Endodermal cell (in vitro differentiated cells): Measurements from ENCODE around the gene MYG1. TPM values are rescaled to one million over a fixed set of nuclear protein-coding genes. Genes with fewer than 3 reads are reported as not detected.
A peak's percentile ranks its signal among the peaks of the same experiment; 100 is the strongest.

Experiments
- DNase-seq: peaks from one replicate; pipeline ENCODE4 v3.0.0-alpha.2; 2017
- H3K27ac ChIP-seq: 2 replicates; pipeline ENCODE4 v1.5.1; 2013; ENCODE audit warnings: mild to moderate bottlenecking, low read depth, low read length, moderate library complexity
- H3K27me3 ChIP-seq: 2 replicates; pipeline ENCODE4 v1.6.1; 2013; ENCODE audit warnings: mild to moderate bottlenecking, low read length, moderate library complexity; ENCODE audit not compliant: insufficient read depth, control insufficient read depth, poor library complexity, severe bottlenecking
- H3K36me3 ChIP-seq: 2 replicates; pipeline ENCODE4 v1.7.0; 2013; ENCODE audit warnings: mild to moderate bottlenecking, low read length, moderate library complexity; ENCODE audit not compliant: control insufficient read depth, insufficient read depth
- H3K4me1 ChIP-seq: one replicate; pipeline ENCODE4 v1.7.0; 2013; ENCODE audit warnings: low read length; ENCODE audit not compliant: control insufficient read depth, insufficient read depth
- H3K4me3 ChIP-seq: 2 replicates; pipeline ENCODE4 v1.5.1; 2013; ENCODE audit warnings: mild to moderate bottlenecking, low read length, moderate library complexity
- H3K9ac ChIP-seq: 2 replicates; pipeline ENCODE4 v1.6.1; 2013; ENCODE audit warnings: mild to moderate bottlenecking, low read length, moderate library complexity; ENCODE audit not compliant: poor library complexity, severe bottlenecking; ENCODE audit errors: extremely low read depth
- H3K9me3 ChIP-seq: 2 replicates; pipeline ENCODE4 v1.6.1; 2013; ENCODE audit warnings: mild to moderate bottlenecking, low read length, moderate library complexity; ENCODE audit not compliant: control insufficient read depth
- H3K27ac Mint-ChIP-seq: 2 replicates; pipeline ENCODE4 v1.8.0; 2020; ENCODE audit warnings: mixed read lengths
- H3K27me3 Mint-ChIP-seq: 2 replicates; pipeline ENCODE4 v1.8.0; 2021; ENCODE audit warnings: mild to moderate bottlenecking, mixed read lengths; ENCODE audit not compliant: insufficient read depth
- H3K36me3 Mint-ChIP-seq: 2 replicates; pipeline ENCODE4 v1.8.0; 2020; ENCODE audit warnings: low read depth, mixed read lengths
- H3K4me1 Mint-ChIP-seq: 2 replicates; pipeline ENCODE4 v1.8.0; 2020; ENCODE audit warnings: mixed read lengths
- H3K4me3 Mint-ChIP-seq: 2 replicates; pipeline ENCODE4 v1.8.0; 2020; ENCODE audit warnings: mild to moderate bottlenecking, moderate library complexity, mixed read lengths
- H3K9me3 Mint-ChIP-seq: 2 replicates; pipeline ENCODE4 v1.8.0; 2020; ENCODE audit warnings: mild to moderate bottlenecking, mixed read lengths
- CTCF ChIP-seq: fragments of 200-600 bp; sonication (generic); conservative IDR thresholded peaks from 2 replicates; pipeline ENCODE4 v1.5.0; 2021; ENCODE audit warnings: antibody characterized with exemption, mild to moderate bottlenecking
- WGBS, 2 experiments: methylation state at CpG; one replicate each; pipeline versions ENCODE4 v1.1.5 to v1.1.7; 2013; ENCODE audit warnings: missing lambda C conversion rate in 2 of 2, mixed read lengths in 1 of 2; ENCODE audit not compliant: insufficient coverage in 1 of 2, insufficient read length in 1 of 2; 5-methylcytosine and 5-hydroxymethylcytosine counted together
- total RNA-seq, 2 donors: library from RNA; stranded (reverse); fragmentation: NEBNext Ultra II Directional in 1 of 2; extraction: Animal tissue kit (Norgen Biotek cat#: 25700) in 1 of 2; gene quantifications; 2 replicates in 1 of 2; 3 replicates in 1 of 2; pipeline ENCODE4 v1.2.1, GENCODE V29; 2021

The MYG1 gene
- total RNA-seq, 2 donors from 2014 or later, result 55.3 to 74.2 TPM

- Histone ChIP-seq H3K36me3 (peaks cover 65% of the 10 kb centered on the region), H3K27me3 (no peaks in the 10 kb centered on the region), H3K9ac (no peak overlapping the region), H3K27ac (no peak overlapping the region), H3K9me3 (no peaks in the 10 kb centered on the region), H3K4me1 (no peaks in the 10 kb centered on the region), H3K4me3 (no peak overlapping the region)
- TF ChIP-seq CTCF, result no peak
- no peaks in the 10 kb centered on the region for H3K9me3 Mint-ChIP-seq
- H3K27ac Mint-ChIP-seq, result no peak overlapping the region
- WGBS, 2 experiments, result 80 to 94% methylated on average over 1 to 2 of the region's 3 CpGs
- no peaks in the 10 kb centered on the region for H3K4me1 Mint-ChIP-seq
- H3K27me3 Mint-ChIP-seq, result no peaks in the 10 kb centered on the region
- H3K36me3 Mint-ChIP-seq, result peaks cover 58% of the 10 kb centered on the region
- DNase-seq, result no peak
- H3K4me3 Mint-ChIP-seq, result no peak overlapping the region
Observed at GRCh38 chr12:53313996-53314395, 14.5 kb downstream of the MYG1 start.

- peaks cover 20% of the 10 kb centered on the region for H3K27me3 Mint-ChIP-seq
- Histone ChIP-seq H3K9ac (peak overlapping the region; percentile 76), H3K4me1 (peaks cover 10% of the 10 kb centered on the region), H3K36me3 (peaks cover 24% of the 10 kb centered on the region), H3K27me3 (no peaks in the 10 kb centered on the region), H3K27ac (no peak overlapping the region), H3K4me3 (peak overlapping the region; percentile 94), H3K9me3 (no peaks in the 10 kb centered on the region)
- peaks cover 18% of the 10 kb centered on the region for H3K4me1 Mint-ChIP-seq
- 60 to 69% methylated on average over 6 to 10 of the region's 10 CpGs for WGBS, 2 experiments
- H3K9me3 Mint-ChIP-seq, result no peaks in the 10 kb centered on the region
- peak overlapping the region; percentile 77 for H3K4me3 Mint-ChIP-seq
- no peak for TF ChIP-seq CTCF
- H3K36me3 Mint-ChIP-seq, result peaks cover 22% of the 10 kb centered on the region
- peak overlapping the region; percentile 99 for H3K27ac Mint-ChIP-seq
- DNase-seq, result no peak
Observed at GRCh38 chr12:53320352-53321195, 21.1 kb downstream of the MYG1 start.

GRCh38 chr12:53324113-53324778 lies 24.8 kb downstream of the MYG1 start:
- Histone ChIP-seq H3K4me3 (peak overlapping the region; percentile 76), H3K27ac (no peak overlapping the region), H3K9ac (no peak overlapping the region), H3K27me3 (peaks cover 7% of the 10 kb centered on the region), H3K9me3 (no peaks in the 10 kb centered on the region), H3K36me3 (peaks cover 3% of the 10 kb centered on the region), H3K4me1 (peaks cover 16% of the 10 kb centered on the region)
- 32 to 34% methylated on average over 17 to 28 of the region's 28 CpGs for WGBS, 2 experiments
- no peak for TF ChIP-seq CTCF
- Mint-ChIP-seq H3K4me1 (peaks cover 28% of the 10 kb centered on the region), H3K27me3 (peaks cover 54% of the 10 kb centered on the region), H3K4me3 (peak overlapping the region; percentile 51), H3K27ac (peak overlapping the region; percentile 69), H3K36me3 (no peaks in the 10 kb centered on the region), H3K9me3 (no peaks in the 10 kb centered on the region)
- DNase-seq, result peak; percentile 75
